Large intestine (tissue), 3 donors: Measurements from ENCODE around the gene NCS1. TPM values are rescaled to one million over a fixed set of nuclear protein-coding genes. Genes with fewer than 3 reads are reported as not detected.
A peak's percentile ranks its signal among the peaks of the same experiment; 100 is the strongest.

Source experiments
- DNase-seq, 2 donors: peaks; one replicate each; pipeline versions ENCODE4 v3.0.0 to v3.0.0-alpha.2; 2013
- H3K27ac ChIP-seq: one replicate; pipeline ENCODE4 v1.5.1; 2013; ENCODE audit warnings: low read length
- H3K27me3 ChIP-seq: 2 replicates; pipeline ENCODE4 v1.6.1; 2013; ENCODE audit warnings: low read length; ENCODE audit not compliant: control insufficient read depth, insufficient read depth
- H3K36me3 ChIP-seq: 2 replicates; pipeline ENCODE4 v1.6.1; 2013; ENCODE audit warnings: low read length; ENCODE audit not compliant: control insufficient read depth, insufficient read depth
- H3K4me1 ChIP-seq: one replicate; pipeline ENCODE4 v1.6.1; 2013; ENCODE audit warnings: low read length; ENCODE audit not compliant: control insufficient read depth, insufficient read depth
- H3K4me3 ChIP-seq: one replicate; pipeline ENCODE4 v1.5.1; 2013; ENCODE audit warnings: low read length
- H3K9me3 ChIP-seq: one replicate; pipeline ENCODE4 v1.6.1; 2013; ENCODE audit warnings: mild to moderate bottlenecking, low read depth, low read length, moderate library complexity; ENCODE audit not compliant: control insufficient read depth
- WGBS: methylation state at CpG from one replicate; pipeline ENCODE4 v1.1.5; 2013; ENCODE audit warnings: low lambda C conversion rate; ENCODE audit not compliant: insufficient coverage; 5-methylcytosine and 5-hydroxymethylcytosine counted together
- polyA plus RNA-seq: library from polyadenylated mRNA; unstranded; fragments of 120-200 nt; gene quantifications from one replicate; pipeline ENCODE4 v1.2.1, GENCODE V29; 2013

The NCS1 gene
- polyA plus RNA-seq, 1 donor, result 14.7 TPM

DNA sequence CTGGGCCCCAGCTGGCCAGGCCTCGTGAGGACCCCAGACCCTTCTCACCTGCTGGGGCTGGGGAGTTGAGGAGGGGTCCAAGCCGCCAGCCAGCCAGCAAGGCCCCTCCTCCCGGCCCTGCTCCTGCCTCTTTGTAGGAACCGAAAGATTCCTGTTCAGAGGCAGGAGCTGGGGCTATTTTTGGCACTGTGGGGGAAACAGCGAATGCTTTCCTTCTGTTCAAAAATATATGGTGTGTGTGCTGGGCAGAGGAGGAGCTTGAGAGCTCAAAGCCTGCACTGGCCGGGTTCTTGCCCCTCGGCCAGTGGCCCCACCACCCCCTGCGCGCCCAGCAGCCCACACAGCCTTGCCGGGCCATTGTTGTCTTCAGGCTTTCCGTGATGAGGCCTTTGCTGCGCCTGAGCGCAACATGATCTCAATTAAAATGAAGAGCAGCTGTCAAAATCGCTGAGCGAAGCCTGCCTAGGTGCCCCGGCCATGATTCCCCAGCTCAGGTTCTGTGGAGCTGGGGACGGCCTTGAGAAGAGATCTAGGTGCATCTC is 13.4 kb downstream of the NCS1 start:
- Histone ChIP-seq H3K4me1 (peaks cover 30% of the 10 kb centered on the region), H3K9me3 (no peaks in the 10 kb centered on the region), H3K27ac (peak overlapping the region; percentile 60), H3K27me3 (no peaks in the 10 kb centered on the region), H3K4me3 (no peak overlapping the region), H3K36me3 (no peaks in the 10 kb centered on the region)
- DNase-seq, result no peak
- no CpG with 5 or more reads among the region's 17 CpGs for WGBS

- no peak overlapping the region for H3K4me3 ChIP-seq
- WGBS, result no CpG with 5 or more reads among the region's 6 CpGs
- peaks cover 30% of the 10 kb centered on the region for H3K4me1 ChIP-seq
- peak overlapping the region; percentile 60 for H3K27ac ChIP-seq
- no peaks in the 10 kb centered on the region for H3K9me3 ChIP-seq
- H3K36me3 ChIP-seq, result no peaks in the 10 kb centered on the region
- H3K27me3 ChIP-seq, result no peaks in the 10 kb centered on the region
- DNase-seq, result no peak
Observed at GRCh38 chr9:130186051-130186450, 13.8 kb downstream of the NCS1 start.

DNA sequence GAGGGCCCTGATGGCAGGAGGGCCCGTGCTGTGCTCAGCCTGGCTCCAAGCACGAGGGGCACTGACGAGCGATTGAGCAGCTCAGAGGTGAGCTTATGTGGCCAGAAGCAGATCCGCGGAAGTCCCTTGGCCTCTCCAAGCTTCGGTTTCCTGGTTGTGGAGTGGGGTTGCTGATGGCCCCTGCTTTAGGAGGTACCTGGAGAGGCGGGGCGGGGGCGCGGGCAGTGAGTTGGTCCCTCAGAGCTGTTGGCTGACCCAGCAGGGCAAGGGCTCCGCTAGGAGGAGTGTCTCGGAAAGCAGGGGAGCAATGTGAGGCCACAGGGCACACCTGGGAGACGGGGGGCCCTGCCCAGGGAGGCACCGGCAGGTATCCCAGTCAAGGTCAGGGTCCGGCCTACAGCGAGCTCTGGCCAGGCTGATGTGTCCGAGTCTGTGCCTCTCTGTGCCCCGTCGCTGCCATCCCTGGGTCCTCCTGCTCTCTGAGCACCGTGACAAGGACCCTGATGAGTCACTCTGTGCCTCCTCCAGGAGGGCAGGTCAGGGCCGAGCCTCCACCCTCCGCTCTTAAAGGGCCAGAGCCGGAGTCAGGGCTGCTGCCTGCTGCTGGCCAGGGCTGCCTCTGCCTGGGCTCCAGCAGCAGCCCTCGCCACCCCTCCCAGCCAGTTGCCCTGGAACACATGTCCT is 14.8 kb downstream of the NCS1 start:
- H3K4me3 ChIP-seq, result peak overlapping the region; percentile 44
- H3K9me3 ChIP-seq, result no peaks in the 10 kb centered on the region
- H3K27ac ChIP-seq, result peak overlapping the region; percentile 60
- no peaks in the 10 kb centered on the region for H3K27me3 ChIP-seq
- no peaks in the 10 kb centered on the region for H3K36me3 ChIP-seq
- WGBS, result no CpG with 5 or more reads among the region's 25 CpGs
- DNase-seq, result peak; percentile 81 to 90
- H3K4me1 ChIP-seq, result peaks cover 30% of the 10 kb centered on the region

DNA sequence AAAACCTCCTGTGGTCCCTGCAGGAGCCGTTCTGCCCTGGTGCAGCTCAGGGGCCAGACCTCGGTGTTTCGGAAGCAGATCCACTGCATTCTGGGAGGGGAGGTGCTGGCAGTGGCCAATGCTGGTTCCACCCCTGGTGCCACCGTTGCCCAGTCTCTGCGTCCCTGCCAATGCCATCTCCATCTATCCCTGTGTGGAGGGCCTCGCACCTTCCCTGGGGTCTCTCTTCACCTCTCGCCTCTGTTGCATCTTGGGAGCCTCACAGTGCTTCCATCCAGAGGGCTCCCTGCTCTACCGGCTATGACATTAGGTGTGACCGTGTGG is 15.3 kb downstream of the NCS1 start:
- peak overlapping the region; percentile 44 for H3K4me3 ChIP-seq
- H3K9me3 ChIP-seq, result no peaks in the 10 kb centered on the region
- no CpG with 5 or more reads among the region's 9 CpGs for WGBS
- H3K27me3 ChIP-seq, result no peaks in the 10 kb centered on the region
- H3K4me1 ChIP-seq, result peaks cover 30% of the 10 kb centered on the region
- DNase-seq, result no peak
- no peaks in the 10 kb centered on the region for H3K36me3 ChIP-seq
- peak overlapping the region; percentile 60 for H3K27ac ChIP-seq

DNA sequence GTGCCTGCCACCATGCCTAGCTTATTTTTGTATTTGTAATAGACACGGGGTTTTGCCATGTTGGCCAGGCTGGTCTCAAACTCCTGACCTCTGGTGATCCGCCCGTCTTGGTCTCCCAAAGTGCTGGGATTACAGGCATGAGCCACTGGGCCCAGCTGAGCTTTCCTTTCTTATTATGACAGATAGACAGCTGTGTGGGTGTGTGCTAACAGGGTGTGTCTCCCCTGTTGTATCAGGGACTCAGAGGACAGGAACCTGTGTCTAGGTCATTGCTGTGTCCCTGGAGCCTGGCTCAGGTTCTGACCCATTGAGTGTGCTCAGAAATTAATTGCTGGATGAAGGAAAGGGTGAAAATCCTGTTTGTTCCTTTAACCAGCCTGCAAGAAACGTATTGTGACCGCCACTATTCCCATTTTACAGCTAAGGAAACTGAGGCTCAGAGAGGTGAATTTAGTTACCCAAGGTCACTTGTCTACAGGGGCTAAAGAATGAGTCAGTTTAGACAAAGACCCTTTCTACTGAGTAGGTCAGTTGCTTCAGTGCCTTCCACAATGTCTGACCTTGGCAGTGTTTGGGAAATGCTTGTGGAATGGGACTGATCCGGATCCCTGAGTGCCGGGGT is 16.8 kb downstream of the NCS1 start:
- peaks cover 28% of the 10 kb centered on the region for H3K4me1 ChIP-seq

DNA sequence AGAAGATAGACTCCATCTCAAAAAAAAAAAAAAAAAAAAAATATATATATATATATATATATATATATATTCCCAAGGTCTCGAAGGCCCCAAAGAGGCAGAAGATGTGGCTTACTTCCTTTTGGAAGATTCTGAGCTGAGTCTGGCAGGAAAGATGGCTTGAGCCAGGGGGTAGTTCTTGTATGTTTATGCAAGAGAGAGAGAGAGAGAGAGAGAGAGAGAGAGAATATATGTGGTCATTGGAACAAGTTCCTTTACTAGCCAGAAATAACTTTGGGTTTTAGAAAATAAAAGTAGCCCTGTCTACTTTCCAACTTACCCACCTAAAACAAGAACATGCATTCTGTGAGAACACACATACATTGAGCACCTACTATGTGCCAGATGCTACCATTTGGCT is 17.6 kb downstream of the NCS1 start:
- Histone ChIP-seq H3K27me3 (peaks cover 2% of the 10 kb centered on the region), H3K4me1 (peaks cover 32% of the 10 kb centered on the region), H3K27ac (no peak overlapping the region), H3K9me3 (no peaks in the 10 kb centered on the region), H3K4me3 (no peak overlapping the region), H3K36me3 (no peaks in the 10 kb centered on the region)
- DNase-seq, result no peak
- WGBS, result no CpG with 5 or more reads among the region's 1 CpG

More for the DNA sequence above, 16.8 kb downstream of the NCS1 start:
- no peak overlapping the region for H3K27ac ChIP-seq
- H3K4me3 ChIP-seq, result no peak overlapping the region
- no peaks in the 10 kb centered on the region for H3K9me3 ChIP-seq
- H3K36me3 ChIP-seq, result no peaks in the 10 kb centered on the region
- peak in 1 of 2 donors; percentile 40 for DNase-seq
- WGBS, result no CpG with 5 or more reads among the region's 7 CpGs
- peaks cover 2% of the 10 kb centered on the region for H3K27me3 ChIP-seq

GRCh38 chr9:130191068-130191748 is 19.0 kb downstream of the NCS1 start:
- DNase-seq, result no peak
- no peaks in the 10 kb centered on the region for H3K9me3 ChIP-seq
- H3K4me3 ChIP-seq, result no peak overlapping the region
- peaks cover 2% of the 10 kb centered on the region for H3K27me3 ChIP-seq
- WGBS, result no CpG with 5 or more reads among the region's 26 CpGs
- peaks cover 32% of the 10 kb centered on the region for H3K4me1 ChIP-seq
- no peak overlapping the region for H3K27ac ChIP-seq
- no peaks in the 10 kb centered on the region for H3K36me3 ChIP-seq

DNA sequence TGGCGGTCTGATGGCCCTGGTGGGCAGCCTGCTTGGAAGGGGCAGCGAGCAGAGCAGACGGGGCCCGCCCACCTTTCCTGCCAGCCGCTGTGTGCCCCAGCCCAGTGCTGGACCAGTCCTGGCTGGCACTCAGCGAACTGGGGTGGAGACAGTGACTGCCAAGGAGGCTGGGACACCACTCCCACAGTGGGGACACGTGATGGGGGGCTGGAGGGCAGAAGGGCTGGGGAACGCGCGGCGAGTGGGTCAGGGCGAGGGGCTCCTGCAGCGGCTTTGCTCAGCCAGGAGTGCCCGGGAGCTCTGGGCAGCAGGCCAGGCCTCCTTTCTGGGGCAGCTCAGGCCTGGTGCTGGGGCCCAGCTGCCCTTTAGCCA is 19.5 kb downstream of the NCS1 start:
- H3K4me3 ChIP-seq, result no peak overlapping the region
- H3K9me3 ChIP-seq, result no peaks in the 10 kb centered on the region
- H3K4me1 ChIP-seq, result peaks cover 28% of the 10 kb centered on the region
- DNase-seq, result no peak
- WGBS, result no CpG with 5 or more reads among the region's 14 CpGs
- no peaks in the 10 kb centered on the region for H3K36me3 ChIP-seq
- H3K27ac ChIP-seq, result no peak overlapping the region
- H3K27me3 ChIP-seq, result peaks cover 2% of the 10 kb centered on the region

DNA sequence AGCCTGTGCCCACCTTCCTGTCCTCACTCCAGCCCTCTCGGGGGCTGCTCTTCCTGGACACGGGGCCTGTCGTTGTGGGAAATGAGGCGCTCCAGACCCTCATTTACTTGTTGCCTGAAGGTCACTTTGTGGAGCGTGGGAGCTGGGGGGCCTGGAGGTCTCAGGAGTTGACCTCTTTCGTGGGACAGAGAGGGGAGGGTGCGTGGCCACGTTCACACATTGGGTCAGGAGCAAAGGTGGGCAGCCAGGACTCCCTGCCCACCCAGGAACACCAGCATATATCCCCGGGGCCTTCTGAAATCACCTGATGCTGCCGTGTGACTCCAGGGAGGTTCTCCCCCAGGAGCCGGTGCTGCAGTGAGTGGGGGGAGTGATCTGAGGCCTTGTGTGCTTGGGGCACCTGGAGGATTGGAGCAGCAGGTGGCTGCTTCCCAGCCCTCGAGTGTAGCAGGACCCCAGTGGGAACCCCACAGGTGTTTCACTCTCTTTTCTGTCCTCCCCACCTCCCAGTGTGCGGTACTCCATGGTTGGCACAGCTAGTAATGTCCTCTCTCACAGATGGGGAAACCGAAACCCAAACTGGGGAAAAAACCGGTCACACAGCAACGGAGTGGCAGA is 20.3 kb downstream of the NCS1 start:
- Histone ChIP-seq H3K27ac (no peak overlapping the region), H3K27me3 (peaks cover 2% of the 10 kb centered on the region), H3K4me3 (no peak overlapping the region), H3K9me3 (no peaks in the 10 kb centered on the region), H3K36me3 (no peaks in the 10 kb centered on the region), H3K4me1 (peaks cover 21% of the 10 kb centered on the region)
- DNase-seq, result no peak
- WGBS, result no CpG with 5 or more reads among the region's 16 CpGs

- H3K4me3 ChIP-seq, result no peak overlapping the region
- H3K27ac ChIP-seq, result no peak overlapping the region
- H3K36me3 ChIP-seq, result no peaks in the 10 kb centered on the region
- WGBS, result no CpG with 5 or more reads among the region's 9 CpGs
- no peaks in the 10 kb centered on the region for H3K9me3 ChIP-seq
- DNase-seq, result no peak
- peaks cover 15% of the 10 kb centered on the region for H3K4me1 ChIP-seq
- peaks cover 2% of the 10 kb centered on the region for H3K27me3 ChIP-seq
Observed at GRCh38 chr9:130193103-130193502, 20.9 kb downstream of the NCS1 start.
